ENCODE measurements around the gene HSD3B2.

- no peak for TF ChIP-seq CTCF (IDR thresholded peaks at IDR 0.05 in 8 of 11, conservative IDR thresholded peaks at IDR 0.05 in 3 of 11)
- no peak for TF ChIP-seq POLR2A (IDR thresholded peaks at IDR 0.05)
- TF ChIP-seq POLR2AphosphoS5 (IDR thresholded peaks at IDR 0.05) = no peak
These were observed 26.5 kb upstream of the HSD3B2 start for GRCh38 chr1:119388450-119388849.
